Fibroblast of lung (primary cell): ENCODE measurements around the gene NFAT5. TPM values are rescaled to one million over a fixed set of nuclear protein-coding genes. Genes with fewer than 3 reads are reported as not detected.
A peak's percentile ranks its signal among the peaks of the same experiment; 100 is the strongest.

ENCODE experiments used
- DNase-seq, 2 donors: peaks; one replicate each; pipeline versions ENCODE4 v3.0.0 to v3.0.0-alpha.2; 2010; ENCODE audit warnings: low read depth in 2 of 2
- H2AFZ ChIP-seq: 2 replicates; pipeline ENCODE4 v1.5.1; 2012; ENCODE audit warnings: low read length, control low read depth, inconsistent platforms
- H3K27ac ChIP-seq: 2 replicates; pipeline ENCODE4 v1.5.1; 2011; ENCODE audit warnings: low read length, control low read depth; ENCODE audit not compliant: insufficient read depth
- H3K27me3 ChIP-seq: 2 replicates; pipeline ENCODE4 v1.5.1; 2011; ENCODE audit warnings: mild to moderate bottlenecking, low read length; ENCODE audit not compliant: control insufficient read depth, insufficient read depth
- H3K36me3 ChIP-seq: 2 replicates; pipeline ENCODE4 v1.5.1; 2011; ENCODE audit warnings: low read length; ENCODE audit not compliant: control insufficient read depth, insufficient read depth
- H3K4me1 ChIP-seq: 2 replicates; pipeline ENCODE4 v1.5.1; 2011; ENCODE audit warnings: low read length; ENCODE audit not compliant: control insufficient read depth, insufficient read depth; ENCODE audit errors: extremely low read depth
- H3K4me2 ChIP-seq: 2 replicates; pipeline ENCODE4 v1.5.1; 2011; ENCODE audit warnings: low read length, control low read depth; ENCODE audit not compliant: insufficient read depth; ENCODE audit errors: extremely low read depth
- H3K4me3 ChIP-seq, 4 experiments: fragments of 200-600 bp in 1 of 4; sonication (generic) in 1 of 4; replicated peaks in 1 of 4; 2 replicates each; pipeline ENCODE4 v1.5.1; 2011 to 2016; ENCODE audit warnings: low read length in 4 of 4, low read depth in 3 of 4, mild to moderate bottlenecking in 3 of 4, control low read depth in 2 of 4, inconsistent platforms in 1 of 4, mixed read lengths in 1 of 4; ENCODE audit not compliant: insufficient read depth in 1 of 4; ENCODE audit errors: control extremely low read depth in 1 of 4
- H3K79me2 ChIP-seq: 2 replicates; pipeline ENCODE4 v1.5.1; 2012; ENCODE audit warnings: mild to moderate bottlenecking, low read length, inconsistent platforms; ENCODE audit not compliant: control insufficient read depth, insufficient read depth
- H3K9ac ChIP-seq: 2 replicates; pipeline ENCODE4 v1.5.1; 2011; ENCODE audit warnings: mild to moderate bottlenecking, low read length, control low read depth; ENCODE audit not compliant: insufficient read depth
- H3K9me3 ChIP-seq: 2 replicates; pipeline ENCODE4 v1.5.1; 2012; ENCODE audit warnings: low read depth, low read length; ENCODE audit not compliant: control insufficient read depth, insufficient read depth
- H4K20me1 ChIP-seq: 2 replicates; pipeline ENCODE4 v1.5.1; 2011; ENCODE audit warnings: low read length; ENCODE audit not compliant: control insufficient read depth, insufficient read depth; ENCODE audit errors: extremely low read depth
- CTCF ChIP-seq, 2 donors: IDR thresholded peaks in 1 of 2; conservative IDR thresholded peaks in 1 of 2; 1 replicate in 1 of 2; 2 replicates in 1 of 2; pipeline ENCODE4 v1.5.1; 2011 to 2012; ENCODE audit warnings: low read length in 2 of 2, control low read depth in 1 of 2, inconsistent platforms in 1 of 2, low read depth in 1 of 2, mild to moderate bottlenecking in 1 of 2
- EZH2 ChIP-seq: IDR thresholded peaks from 2 replicates; pipeline ENCODE4 v1.5.1; 2012; ENCODE audit warnings: low read length, control low read depth, mild to moderate bottlenecking; ENCODE audit errors: missing control alignments
- polyA plus RNA-seq, 2 donors: library from polyadenylated mRNA; depleted of rRNA in 1 of 2; stranded (reverse) in 1 of 2; unstranded in 1 of 2; fragments of >200 nt; gene quantifications; 2 replicates each; pipeline ENCODE4 v1.2.1, GENCODE V29; 2011 to 2012; ENCODE audit warnings: missing spikeins in 1 of 2
- total RNA-seq: library from RNA; depleted of rRNA; stranded (reverse); fragments of >200 nt; gene quantifications from 2 replicates; pipeline ENCODE4 v1.2.1, GENCODE V29; 2014

The NFAT5 gene
- total and polyA plus RNA-seq, 2 donors (not counting 1 experiment from before 2014, with no cell fraction given) = 33.4 to 39.4 TPM

DNA sequence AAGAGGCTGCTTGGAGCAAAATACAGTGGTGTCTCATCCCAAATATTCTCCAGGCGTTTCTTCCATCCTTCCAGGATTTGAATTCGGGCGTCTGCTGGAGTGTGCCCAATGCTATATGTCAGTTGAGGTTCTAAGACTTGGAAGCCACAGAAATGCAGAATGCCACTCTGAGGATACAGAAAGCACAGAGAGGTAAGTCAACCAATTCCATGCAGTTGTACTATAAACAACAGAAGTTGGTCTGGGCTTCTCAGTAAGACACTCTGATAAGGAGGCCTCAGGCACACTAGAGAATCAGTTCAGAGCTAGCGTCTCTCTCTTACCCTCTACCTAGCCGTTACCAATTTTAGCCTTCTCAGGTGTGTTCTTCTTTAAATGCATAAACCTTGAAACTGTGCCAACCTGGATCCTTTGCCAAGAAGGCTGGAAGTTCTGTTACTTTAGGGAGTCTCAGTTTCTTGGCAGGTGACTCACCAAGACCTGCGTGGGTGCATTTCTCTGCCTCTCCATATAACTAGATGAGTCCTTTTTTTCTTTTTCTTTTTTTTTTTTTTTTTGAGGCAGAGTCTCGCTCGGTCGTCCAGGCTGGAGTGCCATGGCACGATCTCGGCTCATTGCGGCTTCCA lies 145.5 kb downstream of the NFAT5 start:
- H2AFZ ChIP-seq = no peak overlapping the region
- H3K9ac ChIP-seq = no peak overlapping the region
- no peaks in the 10 kb centered on the region for H3K27me3 ChIP-seq
- H3K4me1 ChIP-seq = no peaks in the 10 kb centered on the region
- peak in 1 of 2 donors; percentile 94 for DNase-seq
- peaks cover 16% of the 10 kb centered on the region for H3K36me3 ChIP-seq
- H3K27ac ChIP-seq = no peak overlapping the region
- H3K4me2 ChIP-seq = no peak overlapping the region
- TF ChIP-seq CTCF (conservative IDR thresholded peaks at IDR 0.05 in 1 of 2, IDR thresholded peaks at IDR 0.05 in 1 of 2; ENCODE audit: low read depth in 1 of 2, low read length in 2 of 2) (no peak), EZH2 (no peak)
- H3K79me2 ChIP-seq = no peaks in the 10 kb centered on the region
- no peaks in the 10 kb centered on the region for H4K20me1 ChIP-seq
- H3K9me3 ChIP-seq = no peaks in the 10 kb centered on the region
- H3K4me3 ChIP-seq = no peak overlapping the region

DNA sequence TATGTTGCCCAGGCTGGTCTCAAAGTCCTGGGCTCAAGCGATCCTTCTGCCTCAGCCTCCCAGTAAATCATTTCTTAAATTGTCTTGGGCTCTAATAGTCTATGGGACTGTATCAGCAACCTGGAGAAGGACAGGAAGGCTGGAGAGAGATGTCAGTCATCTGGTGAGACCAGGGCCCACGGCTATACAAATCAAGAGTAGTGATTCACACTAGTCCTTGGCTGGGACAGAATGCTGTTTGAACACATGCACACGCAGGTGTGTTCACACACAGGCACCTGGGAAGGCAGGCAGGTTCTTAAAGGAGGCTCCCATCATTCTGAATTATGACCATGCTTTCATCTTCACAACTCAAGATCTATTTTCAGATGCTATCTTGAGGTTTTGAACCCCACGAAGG lies 146.5 kb downstream of the NFAT5 start:
- no peaks in the 10 kb centered on the region for H4K20me1 ChIP-seq
- TF ChIP-seq EZH2 (no peak), CTCF (conservative IDR thresholded peaks at IDR 0.05 in 1 of 2, IDR thresholded peaks at IDR 0.05 in 1 of 2; ENCODE audit: low read depth in 1 of 2, low read length in 2 of 2) (no peak)
- no peak overlapping the region for H3K4me2 ChIP-seq
- no peak overlapping the region for H3K9ac ChIP-seq
- H3K4me1 ChIP-seq = no peaks in the 10 kb centered on the region
- H3K27ac ChIP-seq = no peak overlapping the region
- H3K9me3 ChIP-seq = no peaks in the 10 kb centered on the region
- DNase-seq = no peak
- H2AFZ ChIP-seq = no peak overlapping the region
- H3K4me3 ChIP-seq = no peak overlapping the region
- H3K27me3 ChIP-seq = no peaks in the 10 kb centered on the region
- peaks cover 20% of the 10 kb centered on the region for H3K36me3 ChIP-seq
- H3K79me2 ChIP-seq = no peaks in the 10 kb centered on the region

DNA sequence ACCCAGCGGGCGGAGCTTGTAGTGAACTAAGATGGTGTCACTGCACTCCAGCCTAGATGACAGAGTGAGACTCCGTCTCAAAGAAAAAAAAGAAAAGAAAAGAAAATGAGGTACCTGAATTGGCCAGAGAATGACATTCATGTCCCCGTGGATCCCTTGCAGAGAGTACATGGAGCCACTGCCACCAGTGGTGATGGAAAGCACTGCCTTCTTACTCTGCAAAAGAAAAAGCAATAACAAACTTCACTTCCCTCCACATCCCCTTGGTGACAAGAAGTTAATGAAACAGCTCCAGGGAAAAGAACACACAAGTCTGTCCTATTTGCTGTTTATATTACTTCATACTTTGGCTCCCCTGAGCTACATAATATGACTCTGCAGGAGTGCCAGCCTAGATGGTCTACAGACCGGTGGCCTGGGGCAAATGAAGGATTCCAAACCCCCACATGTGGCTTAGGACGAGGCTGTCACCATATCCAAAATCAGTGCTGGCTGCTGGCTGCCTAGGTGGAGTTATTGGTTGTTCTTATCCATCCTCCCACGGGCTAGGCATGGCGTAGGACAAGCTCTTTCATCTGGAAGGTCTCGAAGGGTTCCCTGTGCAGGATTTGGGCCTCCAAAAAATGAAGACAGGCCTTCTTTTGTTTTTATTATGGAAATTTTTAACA lies 147.3 kb downstream of the NFAT5 start:
- H3K79me2 ChIP-seq = no peaks in the 10 kb centered on the region
- no peaks in the 10 kb centered on the region for H3K27me3 ChIP-seq
- H3K4me1 ChIP-seq = no peaks in the 10 kb centered on the region
- no peaks in the 10 kb centered on the region for H3K9me3 ChIP-seq
- no peak overlapping the region for H2AFZ ChIP-seq
- no peak overlapping the region for H3K4me2 ChIP-seq
- DNase-seq = no peak
- no peak overlapping the region for H3K4me3 ChIP-seq
- H4K20me1 ChIP-seq = no peaks in the 10 kb centered on the region
- no peak for TF ChIP-seq CTCF (conservative IDR thresholded peaks at IDR 0.05 in 1 of 2, IDR thresholded peaks at IDR 0.05 in 1 of 2; ENCODE audit: low read depth in 1 of 2, low read length in 2 of 2)
- no peak for TF ChIP-seq EZH2
- H3K36me3 ChIP-seq = peaks cover 24% of the 10 kb centered on the region
- H3K9ac ChIP-seq = no peak overlapping the region
- no peak overlapping the region for H3K27ac ChIP-seq
